ENCODE results near the gene ARPIN.
"Not testable (repeated sequence)": the region's sequence is repeated elsewhere in the genome, so short reads cannot be mapped to it uniquely, and the experiment has no call there.

Gene ARPIN

DNA sequence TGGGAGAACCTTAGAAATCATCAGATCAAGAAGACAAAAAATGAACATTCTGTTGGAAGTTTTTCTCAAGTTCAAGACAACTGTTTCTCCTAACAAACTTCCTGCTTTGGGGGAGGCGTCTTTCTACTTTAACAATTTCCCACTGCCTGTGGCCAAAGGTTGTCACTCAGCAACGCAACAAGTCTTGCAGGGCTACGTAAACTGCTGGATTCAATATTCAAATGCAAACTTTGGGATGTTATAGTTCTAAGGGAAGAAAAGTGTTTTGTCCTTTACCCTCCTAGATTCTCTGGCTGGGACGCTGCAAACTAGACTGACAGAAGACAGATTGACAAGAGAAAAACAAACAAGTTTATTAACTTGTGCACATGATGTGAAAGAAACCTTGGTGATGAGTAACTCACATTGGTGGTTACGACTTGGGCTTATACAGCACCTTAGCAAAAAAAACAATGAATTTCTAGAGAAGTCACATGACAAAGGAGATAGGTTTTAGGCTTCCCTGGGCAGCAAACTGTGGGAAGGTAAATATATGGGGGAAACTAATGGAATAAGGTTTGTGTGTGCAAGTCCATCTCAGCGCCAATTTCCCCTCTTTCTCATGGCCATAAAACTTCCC, 34.0 kb upstream of the ARPIN start:
- Histone ChIP-seq H3K27me3 (ENCODE audit: insufficient read depth, low read depth, severe bottlenecking) (no peaks in the 10 kb centered on the region), H3K9me3 (ENCODE audit: severe bottlenecking) (no peaks in the 10 kb centered on the region), H3K27ac (no peak overlapping the region), H3K36me3 (no peaks in the 10 kb centered on the region), H3K4me3 (ENCODE audit: low read depth, low read length) (no peak overlapping the region)
- TF ChIP-seq, protein P1, sequence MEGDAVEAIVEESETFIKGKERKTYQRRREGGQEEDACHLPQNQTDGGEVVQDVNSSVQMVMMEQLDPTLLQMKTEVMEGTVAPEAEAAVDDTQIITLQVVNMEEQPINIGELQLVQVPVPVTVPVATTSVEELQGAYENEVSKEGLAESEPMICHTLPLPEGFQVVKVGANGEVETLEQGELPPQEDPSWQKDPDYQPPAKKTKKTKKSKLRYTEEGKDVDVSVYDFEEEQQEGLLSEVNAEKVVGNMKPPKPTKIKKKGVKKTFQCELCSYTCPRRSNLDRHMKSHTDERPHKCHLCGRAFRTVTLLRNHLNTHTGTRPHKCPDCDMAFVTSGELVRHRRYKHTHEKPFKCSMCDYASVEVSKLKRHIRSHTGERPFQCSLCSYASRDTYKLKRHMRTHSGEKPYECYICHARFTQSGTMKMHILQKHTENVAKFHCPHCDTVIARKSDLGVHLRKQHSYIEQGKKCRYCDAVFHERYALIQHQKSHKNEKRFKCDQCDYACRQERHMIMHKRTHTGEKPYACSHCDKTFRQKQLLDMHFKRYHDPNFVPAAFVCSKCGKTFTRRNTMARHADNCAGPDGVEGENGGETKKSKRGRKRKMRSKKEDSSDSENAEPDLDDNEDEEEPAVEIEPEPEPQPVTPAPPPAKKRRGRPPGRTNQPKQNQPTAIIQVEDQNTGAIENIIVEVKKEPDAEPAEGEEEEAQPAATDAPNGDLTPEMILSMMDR (IDR thresholded peaks at IDR 0.05; ENCODE audit: low read depth, low read length), result no peak
- DNase-seq, result no peak

DNA sequence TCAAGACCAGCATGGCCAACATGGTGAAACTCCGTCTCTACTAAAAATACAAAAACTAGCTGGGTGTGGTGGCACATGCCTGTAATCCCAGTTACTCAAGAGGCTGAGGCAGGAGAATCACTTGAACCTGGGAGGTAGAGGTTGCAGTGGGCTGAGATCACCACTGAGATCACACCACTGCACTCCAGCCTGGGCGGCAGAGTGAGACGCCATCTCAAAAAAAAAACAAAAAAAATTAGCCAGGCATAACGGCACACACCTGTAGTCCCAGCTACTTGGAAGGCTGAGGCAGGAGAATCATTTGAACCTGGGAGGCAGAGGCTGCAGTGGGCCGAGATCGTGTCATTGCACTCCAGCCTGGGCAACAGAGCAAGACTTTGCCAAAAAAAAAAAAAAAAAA, 31.0 kb upstream of the ARPIN start:
- not testable (repeated sequence) for H3K4me3 ChIP-seq (ENCODE audit: low read depth, low read length); H3K27me3 ChIP-seq (ENCODE audit: insufficient read depth, low read depth, severe bottlenecking); H3K36me3 ChIP-seq; H3K27ac ChIP-seq; H3K9me3 ChIP-seq (ENCODE audit: severe bottlenecking); DNase-seq

DNA sequence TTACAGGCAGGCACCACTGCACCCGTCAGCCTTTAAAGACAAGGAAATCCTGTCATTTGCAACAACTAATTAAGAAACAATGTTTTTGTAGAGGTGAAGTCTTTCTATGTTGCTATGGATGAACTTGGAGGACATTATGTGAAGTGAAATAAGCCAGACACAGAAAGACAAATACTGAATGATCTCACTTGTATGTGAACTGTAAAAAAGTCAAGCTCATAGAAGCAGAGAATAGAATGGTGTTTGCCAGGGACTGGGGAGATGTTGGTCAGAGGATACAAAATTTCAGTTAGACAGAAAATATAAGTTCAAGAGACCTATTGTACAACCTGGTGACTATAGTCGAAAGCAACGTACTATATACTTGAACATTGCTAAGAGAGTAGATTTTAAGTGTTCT, 27.2 kb upstream of the ARPIN start:
- Histone ChIP-seq H3K9me3 (ENCODE audit: severe bottlenecking) (no peaks in the 10 kb centered on the region), H3K27ac (no peak overlapping the region), H3K27me3 (ENCODE audit: insufficient read depth, low read depth, severe bottlenecking) (no peaks in the 10 kb centered on the region), H3K36me3 (no peaks in the 10 kb centered on the region), H3K4me3 (ENCODE audit: low read depth, low read length) (no peak overlapping the region)
- TF ChIP-seq, protein P1 (IDR thresholded peaks at IDR 0.05; ENCODE audit: low read depth, low read length), result no peak
- no peak for DNase-seq

DNA sequence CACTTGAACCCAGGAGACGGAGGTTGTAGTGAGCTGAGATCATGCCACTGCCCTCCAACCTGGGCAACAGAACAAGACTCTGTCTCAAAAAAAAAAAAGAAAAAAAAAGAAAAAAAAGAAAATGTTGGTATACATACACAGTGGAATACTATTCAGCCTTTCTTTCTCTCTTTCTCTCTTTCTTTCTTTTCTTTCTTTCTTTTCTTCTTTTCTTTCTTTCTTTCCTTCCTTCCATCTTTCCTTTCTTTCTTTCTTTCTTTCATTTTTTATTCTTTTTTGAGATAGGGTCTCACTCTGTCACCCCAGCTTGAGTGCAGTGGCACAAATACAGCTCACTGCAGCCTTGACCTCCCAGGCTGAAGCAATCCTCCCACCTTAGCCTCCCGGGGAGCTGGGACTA, 26.6 kb upstream of the ARPIN start:
- not testable (repeated sequence) for H3K4me3 ChIP-seq (ENCODE audit: low read depth, low read length); DNase-seq; H3K36me3 ChIP-seq; H3K9me3 ChIP-seq (ENCODE audit: severe bottlenecking); H3K27me3 ChIP-seq (ENCODE audit: insufficient read depth, low read depth, severe bottlenecking); H3K27ac ChIP-seq

DNA sequence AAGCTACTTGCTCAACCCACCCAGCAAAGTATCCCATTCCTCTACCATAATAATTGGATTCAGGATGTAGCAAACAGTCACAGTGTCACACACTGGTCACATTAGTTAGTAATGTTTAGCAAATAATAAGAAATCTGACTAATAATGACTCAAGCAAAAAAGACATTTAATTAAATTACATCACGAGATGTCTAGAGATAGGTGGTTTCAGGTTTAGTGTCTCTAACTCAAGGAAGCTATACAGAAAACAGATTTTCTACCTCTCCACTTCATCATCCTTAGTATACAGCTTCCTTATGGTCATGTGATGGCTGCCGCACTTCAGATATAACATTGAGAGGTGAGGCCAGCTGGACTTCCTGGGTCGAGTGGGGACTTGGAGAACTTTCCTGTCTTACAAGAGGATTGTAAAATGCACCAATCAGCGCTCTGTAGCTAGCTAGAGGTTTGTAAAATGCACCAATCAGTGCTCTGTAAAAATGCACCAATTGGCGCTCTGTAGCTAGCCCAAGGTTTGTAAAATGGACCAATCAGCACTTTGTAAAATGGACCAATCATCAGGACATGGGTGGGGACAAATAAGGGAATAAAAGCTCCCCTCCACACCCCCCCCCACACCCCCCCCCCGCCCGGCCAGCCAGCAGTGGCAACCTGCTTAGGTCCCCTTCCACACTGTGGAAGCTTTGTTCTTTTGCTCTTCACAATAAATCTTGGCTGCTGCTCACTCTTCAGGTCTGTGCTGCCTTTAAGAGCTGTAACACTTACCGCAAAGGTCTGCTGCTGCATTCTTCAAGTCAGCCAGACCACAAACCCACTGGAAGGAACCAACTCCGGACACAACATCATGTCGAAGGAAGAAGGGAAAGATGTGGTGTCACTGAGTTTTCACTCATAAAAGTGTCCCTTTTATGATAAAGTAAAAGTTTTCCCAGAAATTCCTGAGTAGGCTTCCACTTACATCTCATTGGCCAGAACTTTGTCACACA, 24.9 kb upstream of the ARPIN start:
- no peaks in the 10 kb centered on the region for H3K27me3 ChIP-seq (ENCODE audit: insufficient read depth, low read depth, severe bottlenecking)
- no peak overlapping the region for H3K27ac ChIP-seq
- H3K4me3 ChIP-seq (ENCODE audit: low read depth, low read length), result no peak overlapping the region
- no peaks in the 10 kb centered on the region for H3K9me3 ChIP-seq (ENCODE audit: severe bottlenecking)
- no peak for DNase-seq
- TF ChIP-seq, protein P1 (IDR thresholded peaks at IDR 0.05; ENCODE audit: low read depth, low read length), result no peak
- H3K36me3 ChIP-seq, result no peaks in the 10 kb centered on the region

DNA sequence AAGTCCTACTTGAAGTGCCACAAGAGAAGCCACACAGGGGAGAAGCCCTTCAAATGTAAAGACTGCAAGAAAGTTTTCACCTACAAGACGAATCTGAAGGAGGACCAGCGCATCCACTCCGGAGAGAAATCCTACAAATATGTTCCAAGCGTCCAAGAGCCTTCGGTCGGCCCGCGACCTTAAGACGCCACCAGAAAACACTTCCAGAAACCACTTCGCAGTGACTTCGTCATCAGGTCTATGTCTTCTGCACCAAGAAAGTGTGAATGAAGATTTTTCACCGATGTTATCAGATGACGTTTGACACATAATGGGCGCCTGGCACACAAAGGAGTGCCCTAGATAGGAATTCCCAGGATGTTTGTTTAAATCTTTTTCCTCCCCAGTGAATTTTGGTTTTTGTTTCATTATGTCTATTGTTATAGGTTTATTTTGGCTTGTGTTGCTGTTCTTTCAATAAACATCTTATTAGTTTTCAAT, 24.1 kb upstream of the ARPIN start:
- Histone ChIP-seq H3K36me3 (no peaks in the 10 kb centered on the region), H3K9me3 (ENCODE audit: severe bottlenecking) (no peaks in the 10 kb centered on the region), H3K27ac (no peak overlapping the region), H3K27me3 (ENCODE audit: insufficient read depth, low read depth, severe bottlenecking) (no peaks in the 10 kb centered on the region), H3K4me3 (ENCODE audit: low read depth, low read length) (no peak overlapping the region)
- no peak for DNase-seq
- TF ChIP-seq, protein P1 (IDR thresholded peaks at IDR 0.05; ENCODE audit: low read depth, low read length), result no peak

All from WERI-Rb-1 (cell line).